ENCODE results near the gene FNDC8.
"Not testable (repeated sequence)": the region's sequence is repeated elsewhere in the genome, so short reads cannot be mapped to it uniquely, and the experiment has no call there.

The FNDC8 gene

GRCh38 chr17:35174835-35175334, 53.5 kb downstream of the FNDC8 start:
- no peak for DNase-seq

GRCh38 chr17:35175638-35176415, 54.4 kb downstream of the FNDC8 start:
- no peak for DNase-seq

GRCh38 chr17:35176897-35177296, 55.5 kb downstream of the FNDC8 start:
- DNase-seq, result no peak

GRCh38 chr17:35179379-35179778, 58.0 kb downstream of the FNDC8 start:
- not testable (repeated sequence) for DNase-seq

Data from GDM1 (cell line).